Colonic mucosa (tissue), 4 donors: ENCODE data around the gene ELOB. TPM values are rescaled to one million over a fixed set of nuclear protein-coding genes. Genes with fewer than 3 reads are reported as not detected.

Experiments used
- DNase-seq: peaks from one replicate; pipeline ENCODE4 v3.0.0-alpha.2; 2020
- H3K27ac ChIP-seq: fragments of 200-600 bp; one replicate; pipeline ENCODE4 v1.8.0; 2021
- H3K27me3 ChIP-seq: fragments of 200-600 bp; one replicate; pipeline ENCODE4 v1.8.0; 2021
- H3K36me3 ChIP-seq: fragments of 200-600 bp; one replicate; pipeline ENCODE4 v1.8.0; 2021
- H3K4me1 ChIP-seq: fragments of 200-600 bp; one replicate; pipeline ENCODE4 v1.8.0; 2021; ENCODE audit warnings: mild to moderate bottlenecking
- H3K4me3 ChIP-seq: fragments of 200-600 bp; one replicate; pipeline ENCODE4 v1.8.0; 2021
- H3K9ac ChIP-seq, 2 donors: one replicate each; pipeline ENCODE4 v1.7.0; 2013; ENCODE audit warnings: control low read depth in 2 of 2, low read depth in 2 of 2, low read length in 2 of 2
- H3K9me3 ChIP-seq: fragments of 200-600 bp; one replicate; pipeline ENCODE4 v1.8.0; 2021
- intact Hi-C: fragments of 100-400 bp; cut with DNase I; formaldehyde crosslinking; loops from one replicate; pipeline ENCODE4 v1.14.1; 2022
- total RNA-seq, 2 donors: library from RNA; stranded (reverse); fragmentation: NEBNext Ultra II Directional in 1 of 2; extraction: Animal tissue kit (Norgen Biotek cat#: 25700) in 1 of 2; gene quantifications; one replicate each; pipeline ENCODE4 v1.2.1, GENCODE V29; 2021
- TF ChIP-seq, protein P1 (sequence below): fragments of 200-600 bp; IDR thresholded peaks from one replicate; pipeline ENCODE4 v1.8.0; 2022; ENCODE audit warnings: antibody characterized with exemption, mild to moderate bottlenecking
- donor health status: healthy.
- donor health status: DM: no; HTN: no; CAD: no.
- donor health status: DM: no; HTN: no; CAD: no.

ELOB gene
- total RNA-seq, 2 donors from 2014 or later: 230 to 333 TPM

DNA sequence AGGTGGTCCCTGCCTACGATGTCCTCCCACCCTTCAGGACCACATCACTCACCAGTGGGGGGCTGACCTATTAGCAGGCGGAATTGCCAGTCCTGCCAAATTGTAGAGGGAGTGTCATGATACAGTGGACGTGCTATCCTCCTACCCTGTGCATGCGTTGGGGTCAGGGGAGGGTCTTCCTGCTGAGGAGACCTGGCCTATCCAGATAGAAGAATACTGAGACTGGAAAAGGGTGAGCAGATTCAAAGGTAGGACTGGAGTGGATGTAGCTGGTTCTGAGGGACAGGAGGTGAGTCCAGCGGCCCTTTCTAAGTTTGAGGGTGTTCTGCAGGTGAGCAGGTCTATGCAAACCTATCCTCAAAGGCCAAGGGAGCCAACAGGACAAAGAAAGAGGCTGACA, 29.2 kb upstream of the ELOB start:
- H3K9me3 ChIP-seq: no peaks in the 10 kb centered on the region
- no peak overlapping the region for H3K9ac ChIP-seq
- no peak overlapping the region for H3K27ac ChIP-seq
- no peaks in the 10 kb centered on the region for H3K36me3 ChIP-seq
- intact Hi-C loops: no loop called here
- no peaks in the 10 kb centered on the region for H3K27me3 ChIP-seq
- H3K4me1 ChIP-seq: no peaks in the 10 kb centered on the region
- DNase-seq: no peak
- TF ChIP-seq, protein P1, sequence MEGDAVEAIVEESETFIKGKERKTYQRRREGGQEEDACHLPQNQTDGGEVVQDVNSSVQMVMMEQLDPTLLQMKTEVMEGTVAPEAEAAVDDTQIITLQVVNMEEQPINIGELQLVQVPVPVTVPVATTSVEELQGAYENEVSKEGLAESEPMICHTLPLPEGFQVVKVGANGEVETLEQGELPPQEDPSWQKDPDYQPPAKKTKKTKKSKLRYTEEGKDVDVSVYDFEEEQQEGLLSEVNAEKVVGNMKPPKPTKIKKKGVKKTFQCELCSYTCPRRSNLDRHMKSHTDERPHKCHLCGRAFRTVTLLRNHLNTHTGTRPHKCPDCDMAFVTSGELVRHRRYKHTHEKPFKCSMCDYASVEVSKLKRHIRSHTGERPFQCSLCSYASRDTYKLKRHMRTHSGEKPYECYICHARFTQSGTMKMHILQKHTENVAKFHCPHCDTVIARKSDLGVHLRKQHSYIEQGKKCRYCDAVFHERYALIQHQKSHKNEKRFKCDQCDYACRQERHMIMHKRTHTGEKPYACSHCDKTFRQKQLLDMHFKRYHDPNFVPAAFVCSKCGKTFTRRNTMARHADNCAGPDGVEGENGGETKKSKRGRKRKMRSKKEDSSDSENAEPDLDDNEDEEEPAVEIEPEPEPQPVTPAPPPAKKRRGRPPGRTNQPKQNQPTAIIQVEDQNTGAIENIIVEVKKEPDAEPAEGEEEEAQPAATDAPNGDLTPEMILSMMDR: no peak
- no peak overlapping the region for H3K4me3 ChIP-seq

DNA sequence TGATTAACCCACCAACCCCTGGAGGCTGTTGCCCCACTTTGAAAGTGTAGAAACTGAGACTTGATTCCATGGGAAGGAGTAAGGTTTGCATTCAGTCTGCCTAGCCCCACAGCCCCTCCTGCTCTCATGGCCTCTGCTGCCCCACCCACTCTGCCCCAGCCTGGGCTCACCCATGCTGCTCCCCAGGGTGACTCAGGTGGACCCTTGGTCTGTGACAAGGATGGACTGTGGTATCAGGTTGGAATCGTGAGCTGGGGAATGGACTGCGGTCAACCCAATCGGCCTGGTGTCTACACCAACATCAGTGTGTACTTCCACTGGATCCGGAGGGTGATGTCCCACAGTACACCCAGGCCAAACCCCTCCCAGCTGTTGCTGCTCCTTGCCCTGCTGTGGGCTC, 27.6 kb upstream of the ELOB start:
- H3K9me3 ChIP-seq: no peaks in the 10 kb centered on the region
- intact Hi-C loops: no loop called here
- no peak overlapping the region for H3K4me3 ChIP-seq
- no peak overlapping the region for H3K9ac ChIP-seq
- no peaks in the 10 kb centered on the region for H3K4me1 ChIP-seq
- TF ChIP-seq, protein P1: no peak
- no peak overlapping the region for H3K27ac ChIP-seq
- no peaks in the 10 kb centered on the region for H3K36me3 ChIP-seq
- no peaks in the 10 kb centered on the region for H3K27me3 ChIP-seq
- DNase-seq: no peak

DNA sequence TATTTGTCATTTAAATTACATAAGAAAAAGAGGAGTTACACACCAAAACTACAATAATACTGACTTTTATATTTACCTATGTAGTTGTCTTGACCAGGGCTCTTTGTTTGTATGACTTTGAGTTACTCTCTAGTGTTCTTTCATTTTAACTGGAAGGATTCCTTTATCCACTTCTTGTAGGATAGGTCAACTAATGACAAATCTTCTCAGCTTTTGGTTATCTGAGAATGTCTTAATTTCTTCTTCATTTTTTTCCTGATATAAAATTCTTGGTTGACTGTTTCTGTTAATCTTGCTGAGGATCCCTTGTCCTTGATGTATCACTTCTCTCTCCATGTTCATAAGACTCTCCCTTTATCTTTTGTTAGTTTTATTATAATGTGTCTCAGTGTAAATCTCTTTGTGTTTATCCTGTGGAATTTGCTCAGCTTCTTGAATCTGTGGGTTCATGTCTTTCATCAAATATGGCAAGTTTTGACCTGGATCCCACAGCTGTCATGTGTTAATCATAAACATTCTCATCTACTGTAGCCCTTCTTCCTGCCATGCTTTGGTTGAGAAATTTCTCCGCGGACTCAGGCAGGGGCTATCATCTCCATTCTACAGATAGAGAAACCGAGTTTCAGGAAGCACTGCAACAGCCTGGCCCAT, 26.6 kb upstream of the ELOB start:
- no peak for DNase-seq
- TF ChIP-seq, protein P1: no peak

DNA sequence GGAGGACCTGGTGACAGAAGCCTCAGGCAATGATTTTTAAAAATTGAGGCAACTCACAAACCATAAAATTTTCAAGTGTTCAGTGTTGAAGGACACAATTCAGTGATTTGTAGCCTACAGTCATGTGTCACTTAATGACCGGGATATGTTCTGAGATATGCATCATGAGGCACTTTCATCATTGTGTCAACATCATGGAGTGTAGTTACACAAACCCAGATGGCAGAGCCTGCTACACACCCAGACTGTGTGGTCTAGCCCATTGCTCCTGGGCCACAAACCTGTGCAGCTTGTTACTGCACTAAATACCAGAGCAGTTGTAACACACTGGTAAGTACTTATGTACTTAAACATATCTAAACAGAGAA, 22.8 kb upstream of the ELOB start:
- DNase-seq: peak; percentile 81
- H3K4me3 ChIP-seq: no peak overlapping the region
- no peaks in the 10 kb centered on the region for H3K27me3 ChIP-seq
- H3K9me3 ChIP-seq: no peaks in the 10 kb centered on the region
- peaks cover 5% of the 10 kb centered on the region for H3K4me1 ChIP-seq
- H3K9ac ChIP-seq: peak overlapping the region in 1 of 2 donors; percentile 77
- H3K36me3 ChIP-seq: no peaks in the 10 kb centered on the region
- TF ChIP-seq, protein P1: no peak
- H3K27ac ChIP-seq: peak overlapping the region; percentile 73
- intact Hi-C loops: no loop called here

More for the DNA sequence above, 26.6 kb upstream of the ELOB start:
- H3K4me3 ChIP-seq: no peak overlapping the region
- no peaks in the 10 kb centered on the region for H3K36me3 ChIP-seq
- H3K27ac ChIP-seq: no peak overlapping the region
- H3K9me3 ChIP-seq: no peaks in the 10 kb centered on the region
- no peak overlapping the region for H3K9ac ChIP-seq
- intact Hi-C loops: no loop called here
- no peaks in the 10 kb centered on the region for H3K27me3 ChIP-seq
- no peaks in the 10 kb centered on the region for H3K4me1 ChIP-seq

DNA sequence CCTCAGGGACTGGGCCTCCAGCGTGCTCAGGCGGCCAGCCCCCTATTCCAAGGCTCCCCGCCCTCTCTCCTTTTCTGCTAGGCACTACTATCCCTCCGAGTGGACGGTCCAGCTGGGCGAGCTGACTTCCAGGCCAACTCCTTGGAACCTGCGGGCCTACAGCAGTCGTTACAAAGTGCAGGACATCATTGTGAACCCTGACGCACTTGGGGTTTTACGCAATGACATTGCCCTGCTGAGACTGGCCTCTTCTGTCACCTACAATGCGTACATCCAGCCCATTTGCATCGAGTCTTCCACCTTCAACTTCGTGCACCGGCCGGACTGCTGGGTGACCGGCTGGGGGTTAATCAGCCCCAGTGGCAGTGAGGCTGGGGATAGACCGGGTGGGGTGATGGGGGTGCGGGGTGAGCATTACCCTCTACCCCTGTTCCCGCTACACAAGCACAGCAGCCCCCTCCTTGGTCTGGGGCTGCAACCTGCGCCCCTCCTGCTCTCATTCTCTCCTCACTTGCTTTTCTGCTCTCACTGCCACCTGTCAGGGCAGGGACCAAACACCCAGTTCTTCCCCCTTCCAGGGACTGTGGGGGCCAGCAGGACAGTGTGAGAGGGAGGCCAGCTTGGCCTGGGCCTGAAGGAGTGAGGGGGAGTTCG, 22.3 kb upstream of the ELOB start:
- H3K27me3 ChIP-seq: no peaks in the 10 kb centered on the region
- intact Hi-C loops: no loop called here
- H3K9ac ChIP-seq: peak overlapping the region in 1 of 2 donors; percentile 77
- no peak for DNase-seq
- no peaks in the 10 kb centered on the region for H3K36me3 ChIP-seq
- H3K27ac ChIP-seq: peak overlapping the region; percentile 73
- H3K4me3 ChIP-seq: no peak overlapping the region
- H3K9me3 ChIP-seq: no peaks in the 10 kb centered on the region
- TF ChIP-seq, protein P1: no peak
- peaks cover 5% of the 10 kb centered on the region for H3K4me1 ChIP-seq
